Fibroblast of the conjunctiva (primary cell): ENCODE data around the gene TNFAIP6.
A peak's percentile ranks its signal among the peaks of the same experiment; 100 is the strongest.
"Not testable (repeated sequence)": the region's sequence is repeated elsewhere in the genome, so short reads cannot be mapped to it uniquely, and the experiment has no call there.

ENCODE experiments used
- DNase-seq: peaks from one replicate; pipeline ENCODE4 v3.0.0-alpha.2; 2010; ENCODE audit warnings: low read depth

Gene TNFAIP6

GRCh38 chr2:151361674-151362370 is 4.4 kb downstream of the TNFAIP6 start:
- no peak for DNase-seq

- DNase-seq = peak; percentile 43
These were observed 6.3 kb downstream of the TNFAIP6 start for GRCh38 chr2:151363709-151364108.

- no peak for DNase-seq
These were observed 10.2 kb downstream of the TNFAIP6 start for GRCh38 chr2:151367571-151367970.

DNA sequence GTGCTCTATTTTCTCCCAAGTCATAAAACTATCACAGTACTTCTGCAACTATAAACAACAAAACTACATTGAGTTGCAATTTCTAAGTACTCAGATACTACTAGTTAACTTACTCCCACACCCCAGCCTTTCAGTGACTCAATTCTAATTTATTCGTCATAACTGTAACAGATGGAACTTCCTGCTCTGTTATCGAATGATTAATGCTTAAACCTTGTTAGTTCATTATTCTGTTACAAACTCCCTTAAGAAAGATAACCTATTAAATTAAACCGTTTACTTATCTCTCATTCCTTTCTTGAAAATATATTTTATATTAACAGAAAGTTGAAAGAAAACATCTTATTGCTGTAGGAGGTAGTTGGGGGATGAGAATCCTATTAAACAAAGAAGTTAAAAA is 17.0 kb downstream of the TNFAIP6 start:
- no peak for DNase-seq

DNA sequence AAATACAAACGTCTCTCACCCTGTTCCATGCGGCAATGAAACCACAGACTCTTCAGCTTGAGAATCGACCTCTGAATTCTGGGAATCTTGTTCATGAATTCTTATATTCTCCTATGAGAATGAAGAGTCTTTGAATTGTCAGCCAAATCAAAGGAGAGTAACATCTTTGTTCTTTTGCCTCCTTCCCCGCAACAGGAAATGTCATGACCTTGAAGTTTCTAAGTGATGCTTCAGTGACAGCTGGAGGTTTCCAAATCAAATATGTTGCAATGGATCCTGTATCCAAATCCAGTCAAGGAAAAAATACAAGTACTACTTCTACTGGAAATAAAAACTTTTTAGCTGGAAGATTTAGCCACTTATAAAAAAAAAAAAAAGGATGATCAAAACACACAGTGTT is 21.8 kb downstream of the TNFAIP6 start:
- DNase-seq = no peak

- no peak for DNase-seq
These were observed 23.3 kb downstream of the TNFAIP6 start for GRCh38 chr2:151380580-151381235.

DNA sequence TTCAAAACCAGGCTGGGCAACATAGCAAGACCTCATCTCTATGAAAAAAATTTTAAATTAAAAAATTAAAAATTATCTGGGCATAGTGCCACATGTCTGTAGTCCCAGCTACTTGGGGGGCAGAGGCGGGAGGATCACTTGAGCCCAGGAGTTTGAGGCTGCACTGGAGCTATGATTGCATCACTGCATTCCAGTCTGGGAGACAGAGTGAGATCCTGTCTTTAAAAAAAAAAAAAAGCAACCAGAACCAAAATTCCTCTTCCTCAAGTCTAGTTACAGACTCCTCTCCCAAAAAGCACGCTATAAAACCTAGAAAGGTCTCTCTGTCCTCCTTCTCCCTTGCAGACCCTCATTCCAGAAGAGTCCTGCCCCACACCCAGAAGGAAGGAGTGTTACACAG is 23.9 kb downstream of the TNFAIP6 start:
- DNase-seq = peak; percentile 51

GRCh38 chr2:151388011-151388410 is 30.6 kb downstream of the TNFAIP6 start:
- no peak for DNase-seq

DNA sequence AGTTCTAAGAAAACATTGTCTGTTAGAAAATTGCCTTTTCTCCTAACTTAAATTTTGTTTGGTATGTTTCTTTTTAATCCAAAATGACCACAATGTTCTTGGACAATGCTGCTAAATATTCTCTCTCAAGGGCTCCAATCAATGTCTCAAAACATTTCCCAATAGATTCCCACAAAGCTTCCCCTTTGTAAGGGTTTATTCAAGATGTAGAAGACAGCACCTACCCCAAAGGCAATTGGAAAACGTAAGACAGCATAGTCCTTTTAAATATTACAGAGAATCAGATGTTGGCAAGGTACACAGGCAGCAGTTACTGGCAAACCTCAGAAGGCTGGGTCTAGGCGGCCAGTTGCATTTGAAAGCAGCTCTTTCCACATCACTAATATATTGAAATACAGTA is 34.0 kb downstream of the TNFAIP6 start:
- no peak for DNase-seq

GRCh38 chr2:151394509-151394908 is 37.1 kb downstream of the TNFAIP6 start:
- DNase-seq = no peak

- DNase-seq = no peak
These were observed 38.4 kb downstream of the TNFAIP6 start for GRCh38 chr2:151395509-151396374.

DNA sequence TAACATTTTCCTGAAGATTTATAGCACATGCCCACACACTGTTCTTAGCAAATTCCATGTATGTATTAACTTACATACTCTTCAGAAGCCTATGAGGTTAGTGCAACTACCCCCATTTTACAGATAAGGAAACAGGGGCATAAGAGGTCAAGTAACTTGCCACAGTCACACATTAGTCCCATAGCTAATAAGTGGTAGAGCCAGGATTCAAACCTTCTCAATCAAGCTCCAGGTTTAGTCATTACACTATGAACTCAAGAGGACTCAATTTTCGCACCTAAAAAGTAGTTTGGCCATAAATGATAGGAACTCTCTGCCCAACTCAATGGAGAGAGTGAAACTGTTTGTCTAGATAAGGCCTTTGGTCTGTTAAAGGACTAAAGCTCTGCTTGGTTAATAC is 42.6 kb downstream of the TNFAIP6 start:
- DNase-seq = no peak

GRCh38 chr2:151401149-151401548 is 43.8 kb downstream of the TNFAIP6 start:
- no peak for DNase-seq

DNA sequence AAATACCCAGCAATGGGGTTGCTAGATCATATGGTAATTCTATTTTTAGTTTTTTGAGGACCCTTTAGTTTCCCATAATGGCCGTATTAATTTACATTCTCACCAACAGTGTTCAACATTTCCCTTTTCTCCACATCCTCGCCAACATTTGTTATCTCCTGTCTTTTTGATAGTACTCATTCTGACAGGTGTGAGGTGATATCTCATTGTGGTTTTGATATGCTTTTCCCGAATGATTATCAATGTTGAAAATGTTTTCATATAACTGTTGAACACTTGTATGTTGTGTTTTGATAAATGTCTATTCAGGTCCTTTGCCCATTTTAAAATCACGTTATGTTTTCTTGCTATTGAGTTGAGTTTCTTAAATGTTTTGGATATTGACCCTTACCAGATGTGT is 46.5 kb downstream of the TNFAIP6 start:
- no peak for DNase-seq

GRCh38 chr2:151405376-151405775 is 48.0 kb downstream of the TNFAIP6 start:
- no peak for DNase-seq

DNA sequence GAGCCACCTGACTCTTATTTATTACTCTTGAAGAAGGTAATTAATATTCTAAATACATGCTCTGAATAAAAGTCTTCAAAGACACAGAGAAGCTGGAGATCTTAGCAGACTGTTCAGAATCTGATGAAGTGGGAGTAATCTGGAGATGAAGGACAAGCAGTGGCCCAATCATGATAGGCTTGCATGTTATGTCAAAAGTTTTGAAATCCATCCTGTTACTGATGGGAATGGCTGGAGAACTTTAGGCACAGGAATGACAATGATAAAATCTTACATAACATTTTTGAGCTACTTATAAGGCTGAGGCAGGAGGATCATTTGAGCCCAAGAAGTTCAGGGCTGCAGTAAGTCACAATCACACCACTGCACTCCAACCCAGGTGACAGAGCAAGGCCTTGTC is 49.9 kb downstream of the TNFAIP6 start:
- DNase-seq = no peak

DNA sequence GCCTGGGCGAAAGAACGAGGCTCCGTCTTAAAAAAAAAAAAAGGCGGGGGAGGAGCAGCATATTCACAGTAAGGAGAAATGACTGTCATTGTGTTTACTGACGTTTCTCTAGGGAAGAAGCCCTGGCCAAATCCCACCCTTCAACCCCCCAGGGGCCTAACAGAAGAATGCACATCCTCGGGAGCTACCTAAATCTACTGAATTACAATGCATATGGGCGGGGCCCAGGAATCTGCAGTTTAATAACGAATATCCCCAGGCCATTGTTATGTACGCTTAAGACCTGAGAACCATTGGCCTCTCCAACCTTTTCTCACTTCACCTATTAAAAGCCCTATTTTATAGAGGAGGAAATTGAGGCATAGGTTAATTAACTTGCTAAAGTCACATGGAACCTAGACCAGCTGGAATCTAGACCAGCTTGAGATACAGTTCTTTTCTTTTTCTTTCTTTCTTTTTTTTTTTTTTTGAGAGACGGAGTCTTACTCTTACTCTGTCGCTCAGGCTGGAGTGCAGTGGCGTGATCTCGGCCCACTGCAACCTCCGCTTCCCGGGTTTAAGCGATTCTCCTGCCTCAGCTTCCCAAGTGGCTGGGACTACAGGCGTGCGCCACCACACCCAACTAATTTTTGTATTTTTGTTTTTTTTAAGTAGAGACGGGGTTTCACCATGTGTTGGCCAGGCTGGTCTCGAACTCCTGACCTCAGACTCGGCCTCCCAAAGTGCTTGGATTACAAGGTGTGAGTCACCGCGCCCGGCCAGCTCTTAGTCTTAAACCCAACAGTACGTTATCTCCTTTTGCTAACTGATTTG is 51.6 kb downstream of the TNFAIP6 start:
- DNase-seq = no peak

GRCh38 chr2:151409601-151410484 is 52.5 kb downstream of the TNFAIP6 start, which contains the start of gene RIF1:
Gene RIF1 (plus strand): TSS chr2:151409902. CDS start chr2:151410424, 522 bp downstream.
- peak; percentile 85 for DNase-seq

GRCh38 chr2:151410485-151410834 is 53.1 kb downstream of the TNFAIP6 start:
- no peak for DNase-seq

DNA sequence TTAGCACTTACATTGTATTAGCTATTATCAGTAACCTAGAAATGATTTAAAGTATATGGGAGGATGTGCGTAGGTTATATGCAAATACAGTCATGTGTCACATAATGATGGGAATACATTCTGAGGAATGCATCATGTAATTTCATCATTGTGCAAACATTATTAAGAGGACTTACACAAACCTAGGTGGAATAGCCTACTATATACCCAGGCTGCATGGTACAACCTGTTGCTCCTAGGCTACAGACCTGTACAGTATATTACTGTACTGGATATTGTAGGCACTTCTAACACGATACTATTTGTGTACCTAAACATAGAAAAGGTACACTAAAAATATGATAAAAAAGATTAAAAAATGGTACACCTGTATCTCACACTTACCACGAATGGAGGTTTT is 60.3 kb downstream of the TNFAIP6 start:
- DNase-seq = no peak

DNA sequence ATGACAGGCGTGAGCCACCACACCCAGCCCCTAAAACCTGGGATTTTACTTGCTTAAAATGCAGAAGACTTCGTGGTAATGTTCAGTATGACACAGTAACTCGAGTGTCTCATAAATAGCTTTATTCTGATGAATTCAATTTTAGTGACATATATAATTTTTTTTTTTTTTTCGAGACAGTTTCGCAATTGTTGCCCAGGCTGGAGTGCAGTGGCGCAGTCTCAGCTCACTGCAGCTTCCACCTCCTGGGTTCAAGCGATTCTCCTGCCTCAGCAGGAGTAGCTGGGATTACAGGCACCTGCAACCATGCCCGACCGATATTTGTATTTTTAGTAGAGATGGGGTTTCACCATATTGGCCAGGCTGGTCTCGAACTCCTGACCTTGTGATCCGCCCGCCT is 64.3 kb downstream of the TNFAIP6 start:
- not testable (repeated sequence) for DNase-seq
